HepG2 (cell line): ENCODE results near the gene INF2. TPM values are rescaled to one million over a fixed set of nuclear protein-coding genes. Genes with fewer than 3 reads are reported as not detected.
A peak's percentile ranks its signal among the peaks of the same experiment; 100 is the strongest.

Source experiments
- ATF1 ChIP-seq: IDR thresholded peaks from 2 replicates; pipeline ENCODE4 v1.6.1; 2016; ENCODE audit warnings: mild to moderate bottlenecking, control low read depth
- HDAC2 ChIP-seq: sonication (generic); formaldehyde crosslinking; IDR thresholded peaks from 2 replicates; pipeline ENCODE4 v1.4.0; 2020; ENCODE audit warnings: missing genetic modification reagents
- HINFP ChIP-seq: sonication (generic); formaldehyde crosslinking; IDR thresholded peaks from 2 replicates; pipeline ENCODE4 v1.4.0; 2020; ENCODE audit warnings: low read depth, mild to moderate bottlenecking, missing genetic modification reagents
- MTERF4 ChIP-seq: sonication (generic); formaldehyde crosslinking; IDR thresholded peaks from 2 replicates; pipeline ENCODE4 v1.8.0; 2023; ENCODE audit warnings: mild to moderate bottlenecking, missing genetic modification reagents
- NFYB ChIP-seq: sonication (generic); formaldehyde crosslinking; IDR thresholded peaks from 2 replicates; pipeline ENCODE4 v1.4.0; 2020; ENCODE audit warnings: missing genetic modification reagents
- SP1 ChIP-seq, 2 experiments: fragments of 450-650 bp in 1 of 2; sonication (generic) in 1 of 2; formaldehyde crosslinking in 1 of 2; IDR thresholded peaks; 2 replicates each; pipeline versions ENCODE4 v1.4.0 to v1.6.1; 2016 to 2020; ENCODE audit warnings: missing genetic modification reagents in 1 of 2
- SRSF4 ChIP-seq: fragments of 200-400 bp; formaldehyde crosslinking; IDR thresholded peaks from one replicate; pipeline ENCODE4 v1.6.1; 2018; ENCODE audit warnings: mild to moderate bottlenecking, low read depth, low read length, moderate library complexity; ENCODE audit not compliant: poor library complexity, severe bottlenecking
- THAP9 ChIP-seq: sonication (generic); formaldehyde crosslinking; IDR thresholded peaks from 2 replicates; pipeline ENCODE4; 2020; ENCODE audit warnings: missing genetic modification reagents, mild to moderate bottlenecking, borderline replicate concordance
- ZC3H4 ChIP-seq: sonication (generic); formaldehyde crosslinking; IDR thresholded peaks from 2 replicates; pipeline ENCODE4 v1.4.0; 2020; ENCODE audit warnings: missing genetic modification reagents, borderline replicate concordance
- ZMAT3 ChIP-seq: sonication (generic); formaldehyde crosslinking; conservative IDR thresholded peaks from 2 replicates; pipeline ENCODE4 v1.7.0; 2021; ENCODE audit warnings: missing genetic modification reagents
- ZMYM4 ChIP-seq: sonication (generic); formaldehyde crosslinking; IDR thresholded peaks from 2 replicates; pipeline ENCODE4 v1.8.1; 2023; ENCODE audit warnings: mild to moderate bottlenecking, missing genetic modification reagents
- ZNF530 ChIP-seq: sonication (generic); formaldehyde crosslinking; IDR thresholded peaks from 2 replicates; pipeline ENCODE4 v1.5.0; 2020; ENCODE audit warnings: low read depth, mild to moderate bottlenecking, missing genetic modification reagents
- ZNF687 ChIP-seq: sonication (generic); formaldehyde crosslinking; IDR thresholded peaks from 2 replicates; pipeline ENCODE4 v1.5.1; 2020; ENCODE audit warnings: mild to moderate bottlenecking, missing genetic modification reagents, moderate library complexity
- ZNF724P ChIP-seq: sonication (generic); formaldehyde crosslinking; IDR thresholded peaks from 2 replicates; pipeline ENCODE4 v1.8.0; 2022; ENCODE audit warnings: missing genetic modification reagents, borderline replicate concordance
- ZNF761 ChIP-seq: sonication (generic); formaldehyde crosslinking; conservative IDR thresholded peaks from 2 replicates; pipeline ENCODE4 v1.4.0; 2020; ENCODE audit warnings: mild to moderate bottlenecking, missing genetic modification reagents
- ZNF878 ChIP-seq: sonication (generic); formaldehyde crosslinking; IDR thresholded peaks from 2 replicates; pipeline ENCODE4 v1.8.1; 2023; ENCODE audit warnings: mild to moderate bottlenecking, missing genetic modification reagents, moderate library complexity
- polyA plus RNA-seq, 8 experiments: library from polyadenylated mRNA; depleted of rRNA in 3 of 8; stranded (reverse) in 7 of 8; unstranded in 1 of 8; fragments of >200 nt; fragmentation: Illumina TruSeq in 4 of 8; extraction: Trizol in 4 of 8; gene quantifications; 2 replicates each; pipeline versions ENCODE4 v1.2.1 to v1.2.3, GENCODE V29; 2011 to 2016; ENCODE audit warnings: low read depth in 4 of 8, missing spikeins in 1 of 8, mixed read lengths in 1 of 8; ENCODE audit not compliant: insufficient read depth in 1 of 8
- total RNA-seq, 5 experiments: library from RNA; depleted of rRNA; stranded (reverse); fragments of >200 nt; fragmentation: Illumina TruSeq; extraction: Trizol; gene quantifications; 2 replicates each; pipeline ENCODE4 v1.2.3, GENCODE V29; 2016; ENCODE audit warnings: low read depth in 1 of 5

INF2 gene
- total and polyA plus RNA-seq, 2 of the 13 experiments (the other 11 are each of a cell fraction or from before 2014, with no cell fraction given): 16.4 to 26.4 TPM

GRCh38 chr14:104680806-104681688 lies 8.4 kb upstream of the INF2 start (continued):
- TF ChIP-seq HINFP: no peak
- no peak for TF ChIP-seq ZMAT3 (CRISPR knock-in tag)
- TF ChIP-seq ZC3H4 (CRISPR knock-in tag): no peak
- peak; percentile 88 for TF ChIP-seq ZNF687 (CRISPR knock-in tag)
- TF ChIP-seq ZNF761 (CRISPR knock-in tag): 0 out of 2 replicates have a peak, but pooled peaks have one; percentile 16
- 0 out of 2 replicates have a peak, but pooled peaks have one; percentile 6 for TF ChIP-seq MTERF4
- TF ChIP-seq ZMYM4 (CRISPR knock-in tag): no peak
- TF ChIP-seq ZNF724P (CRISPR knock-in tag): no peak
- TF ChIP-seq THAP9 (CRISPR knock-in tag): no peak
- TF ChIP-seq ZNF878 (CRISPR knock-in tag): no peak
- no peak for TF ChIP-seq SP1 (IDR thresholded peaks at IDR 0.05)
- no peak for TF ChIP-seq SP1 (CRISPR knock-in tag; IDR thresholded peaks at IDR 0.05)
- no peak for TF ChIP-seq SRSF4
- no peak for TF ChIP-seq ZNF530 (CRISPR knock-in tag)
- no peak for TF ChIP-seq NFYB
- TF ChIP-seq HDAC2: peak; percentile 54
- no peak for TF ChIP-seq ATF1
